ENCODE measurements around the gene ERICH6B. TPM values are rescaled to one million over a fixed set of nuclear protein-coding genes. Genes with fewer than 3 reads are reported as not detected.
A peak's percentile ranks its signal among the peaks of the same experiment; 100 is the strongest.

ERICH6B gene
- total and polyA plus RNA-seq, 2 experiments from 2014 or later: 0.98 TPM; not detected in 1

DNA sequence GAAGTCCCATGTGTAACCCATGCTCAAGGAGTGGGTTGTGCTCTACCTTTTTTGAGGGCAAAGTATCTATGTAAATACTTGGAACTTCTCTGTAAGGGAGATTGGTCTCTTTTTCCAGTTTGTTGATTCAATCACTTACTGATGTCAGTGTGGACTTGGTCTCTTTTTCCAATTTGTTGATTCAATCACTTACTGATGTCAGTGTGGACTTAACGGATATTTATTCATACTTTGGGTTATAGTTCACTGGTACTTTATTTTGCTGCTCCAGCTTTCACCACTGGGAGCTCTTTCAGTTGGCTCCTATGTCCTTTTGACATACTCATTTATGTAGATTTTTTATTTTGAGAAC is 114.4 kb downstream of the ERICH6B start:
- TF ChIP-seq, protein P1, sequence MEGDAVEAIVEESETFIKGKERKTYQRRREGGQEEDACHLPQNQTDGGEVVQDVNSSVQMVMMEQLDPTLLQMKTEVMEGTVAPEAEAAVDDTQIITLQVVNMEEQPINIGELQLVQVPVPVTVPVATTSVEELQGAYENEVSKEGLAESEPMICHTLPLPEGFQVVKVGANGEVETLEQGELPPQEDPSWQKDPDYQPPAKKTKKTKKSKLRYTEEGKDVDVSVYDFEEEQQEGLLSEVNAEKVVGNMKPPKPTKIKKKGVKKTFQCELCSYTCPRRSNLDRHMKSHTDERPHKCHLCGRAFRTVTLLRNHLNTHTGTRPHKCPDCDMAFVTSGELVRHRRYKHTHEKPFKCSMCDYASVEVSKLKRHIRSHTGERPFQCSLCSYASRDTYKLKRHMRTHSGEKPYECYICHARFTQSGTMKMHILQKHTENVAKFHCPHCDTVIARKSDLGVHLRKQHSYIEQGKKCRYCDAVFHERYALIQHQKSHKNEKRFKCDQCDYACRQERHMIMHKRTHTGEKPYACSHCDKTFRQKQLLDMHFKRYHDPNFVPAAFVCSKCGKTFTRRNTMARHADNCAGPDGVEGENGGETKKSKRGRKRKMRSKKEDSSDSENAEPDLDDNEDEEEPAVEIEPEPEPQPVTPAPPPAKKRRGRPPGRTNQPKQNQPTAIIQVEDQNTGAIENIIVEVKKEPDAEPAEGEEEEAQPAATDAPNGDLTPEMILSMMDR (IDR thresholded peaks at IDR 0.05; ENCODE audit: low read depth, low read length): no peak
- Histone ChIP-seq H3K27ac (no peak overlapping the region), H3K4me3 (no peak overlapping the region), H3K36me3 (peaks cover 36% of the 10 kb centered on the region), H3K27me3 (no peaks in the 10 kb centered on the region), H3K9me3 (ENCODE audit: low read depth) (no peaks in the 10 kb centered on the region), H3K4me1 (ENCODE audit: low read depth) (no peaks in the 10 kb centered on the region)
- no peak for DNase-seq (ENCODE audit: low read depth in 1 of 2, low spot score in 1 of 2)

DNA sequence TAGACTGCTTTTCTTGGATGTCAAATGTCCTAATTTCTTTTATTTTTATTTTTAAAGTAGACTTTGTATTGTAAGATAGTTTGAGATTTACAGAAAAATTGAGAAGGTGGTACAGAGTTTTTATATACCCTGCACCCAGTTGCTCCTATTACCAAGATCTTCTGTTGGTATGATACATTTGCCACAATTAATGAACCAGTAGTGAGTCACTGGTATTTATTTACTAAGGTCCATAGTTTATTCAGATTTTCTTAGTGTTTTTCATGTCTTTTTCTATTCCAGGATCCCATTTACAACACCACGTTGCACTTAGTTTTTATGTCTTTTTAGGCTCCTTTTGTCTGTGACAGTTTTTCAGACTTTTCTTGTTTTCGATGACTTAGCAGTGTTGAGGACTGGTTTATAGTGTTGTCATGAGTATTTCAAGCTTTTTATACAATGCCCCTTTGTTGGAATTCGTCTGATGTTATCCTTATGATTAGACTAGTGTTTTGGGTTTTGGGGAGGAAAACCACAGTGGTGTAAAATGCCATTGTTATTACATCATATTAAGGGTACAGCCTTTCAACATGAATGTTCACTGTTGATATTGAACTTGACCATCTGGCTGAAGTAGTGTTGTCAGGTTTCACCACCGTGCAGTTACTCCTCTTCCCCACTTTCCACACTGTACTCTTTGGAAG is 114.9 kb downstream of the ERICH6B start:
- TF ChIP-seq, protein P1 (IDR thresholded peaks at IDR 0.05; ENCODE audit: low read depth, low read length): no peak
- peak in 1 of 2 donors; percentile 95 for DNase-seq (ENCODE audit: low read depth in 1 of 2, low spot score in 1 of 2)
- no peaks in the 10 kb centered on the region for H3K4me1 ChIP-seq (ENCODE audit: low read depth)
- H3K9me3 ChIP-seq (ENCODE audit: low read depth): no peaks in the 10 kb centered on the region
- H3K4me3 ChIP-seq: no peak overlapping the region
- no peak overlapping the region for H3K27ac ChIP-seq
- H3K27me3 ChIP-seq: no peaks in the 10 kb centered on the region
- H3K36me3 ChIP-seq: peaks cover 41% of the 10 kb centered on the region

DNA sequence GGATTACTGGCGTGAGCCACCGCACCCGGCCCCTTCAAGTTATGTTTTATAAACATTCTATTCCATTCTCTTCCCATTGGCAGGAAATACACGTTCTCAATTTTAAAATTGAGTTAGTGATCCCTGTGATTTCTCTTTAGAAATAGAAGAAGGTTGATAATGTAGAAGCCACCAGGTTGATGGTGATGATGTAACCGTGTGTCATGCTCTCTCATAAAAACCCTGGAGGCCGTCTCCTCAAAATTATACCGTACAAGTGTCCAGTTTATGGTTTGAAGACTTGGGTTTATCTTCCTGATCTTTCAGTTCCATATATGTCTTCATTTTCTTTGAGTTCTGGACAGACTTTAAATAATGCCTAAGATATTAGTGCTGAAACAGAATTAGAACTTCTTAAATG is 118.6 kb downstream of the ERICH6B start:
- Histone ChIP-seq H3K27me3 (no peaks in the 10 kb centered on the region), H3K36me3 (peaks cover 49% of the 10 kb centered on the region)

DNA sequence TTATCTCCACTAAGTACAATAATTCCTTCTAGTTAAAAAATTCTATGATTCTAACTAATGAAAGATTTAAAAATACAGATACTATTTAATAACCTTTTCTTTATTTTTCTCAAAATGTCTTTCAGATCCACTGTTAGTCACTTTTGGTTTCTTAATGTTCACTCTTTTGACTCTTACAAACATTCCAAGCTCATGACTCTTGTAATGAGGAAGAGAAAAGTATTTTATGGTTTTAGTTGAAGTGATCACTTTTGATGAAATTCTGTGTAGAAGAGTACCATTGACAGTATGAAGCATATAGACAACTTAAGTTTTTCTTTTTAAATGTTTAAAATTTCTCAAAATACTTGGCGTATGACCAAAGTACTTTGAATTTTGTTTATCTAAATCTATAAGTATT is 123.0 kb downstream of the ERICH6B start:
- peak in 1 of 2 donors; percentile 28 for DNase-seq (ENCODE audit: low read depth in 1 of 2, low spot score in 1 of 2)
- TF ChIP-seq, protein P1 (IDR thresholded peaks at IDR 0.05; ENCODE audit: low read depth, low read length): no peak
- H3K9me3 ChIP-seq (ENCODE audit: low read depth): no peaks in the 10 kb centered on the region
- no peaks in the 10 kb centered on the region for H3K27me3 ChIP-seq
- no peaks in the 10 kb centered on the region for H3K4me1 ChIP-seq (ENCODE audit: low read depth)
- H3K27ac ChIP-seq: no peak overlapping the region
- H3K36me3 ChIP-seq: peaks cover 64% of the 10 kb centered on the region
- H3K4me3 ChIP-seq: no peak overlapping the region

More for the DNA sequence above, 118.6 kb downstream of the ERICH6B start:
- Histone ChIP-seq H3K27ac (no peak overlapping the region), H3K9me3 (ENCODE audit: low read depth) (no peaks in the 10 kb centered on the region), H3K4me3 (no peak overlapping the region), H3K4me1 (ENCODE audit: low read depth) (no peaks in the 10 kb centered on the region)
- TF ChIP-seq, protein P1 (IDR thresholded peaks at IDR 0.05; ENCODE audit: low read depth, low read length): no peak
- DNase-seq (ENCODE audit: low read depth in 1 of 2, low spot score in 1 of 2): no peak

Other genes with a start within 250 kb of the ERICH6B start
- 5.6 and 8.6 TPM in 2 replicates for gene SLC25A30, start 197.4 kb downstream of the ERICH6B start, total RNA-seq
- gene SLC25A30, start 197.4 kb downstream of the ERICH6B start, polyA plus RNA-seq: 7.4 and 14.5 TPM in 2 replicates
- 24.6 and 82.9 TPM in 2 replicates for gene COG3, start 150.8 kb downstream of the ERICH6B start, total RNA-seq
- 22.4 and 26.2 TPM in 2 replicates for gene COG3, start 150.8 kb downstream of the ERICH6B start, polyA plus RNA-seq
- gene CBY2, start 86.6 kb upstream of the ERICH6B start, total RNA-seq: not detected in 2 replicates
- 0.35 TPM in 1 of 2 replicates, not detected in the other for gene CBY2, start 86.6 kb upstream of the ERICH6B start, polyA plus RNA-seq
- 2.2 and 3.9 TPM in 2 replicates for gene SIAH3, start 236.0 kb upstream of the ERICH6B start, total RNA-seq
- gene SIAH3, start 236.0 kb upstream of the ERICH6B start, polyA plus RNA-seq: 1.3 and 2.5 TPM in 2 replicates

Measured in cardiac muscle cell (in vitro differentiated cells and primary cell).